Neural crest cell (in vitro differentiated cells): ENCODE data around the gene LIG3. TPM values are rescaled to one million over a fixed set of nuclear protein-coding genes. Genes with fewer than 3 reads are reported as not detected.

Experiments used
- DNase-seq: peaks from one replicate; pipeline ENCODE4 v3.0.0; 2021; ENCODE audit warnings: low read depth, mixed read lengths, low spot score
- H3K27ac Mint-ChIP-seq: one replicate; pipeline ENCODE4 v1.8.0; 2021; ENCODE audit warnings: mild to moderate bottlenecking, mixed read lengths; ENCODE audit not compliant: unreplicated experiment
- H3K27me3 Mint-ChIP-seq: 2 replicates; pipeline ENCODE4 v1.8.0; 2021; ENCODE audit warnings: low read depth, mild to moderate bottlenecking, mixed read lengths
- H3K36me3 Mint-ChIP-seq: 2 replicates; pipeline ENCODE4 v1.8.0; 2021; ENCODE audit warnings: low read depth, mild to moderate bottlenecking, mixed read lengths
- H3K4me1 Mint-ChIP-seq: 2 replicates; pipeline ENCODE4 v1.8.0; 2021; ENCODE audit warnings: mixed read lengths
- H3K4me3 Mint-ChIP-seq: one replicate; pipeline ENCODE4 v1.8.0; 2021; ENCODE audit warnings: mild to moderate bottlenecking, mixed read lengths
- H3K9me3 Mint-ChIP-seq: 2 replicates; pipeline ENCODE4 v1.8.0; 2021; ENCODE audit warnings: mixed read lengths
- total RNA-seq: library from RNA; stranded (reverse); gene quantifications from 2 replicates; pipeline ENCODE4 v1.2.1, GENCODE V29; 2021
- TF ChIP-seq, protein P1 (sequence below): fragments of 200-600 bp; sonication (generic); conservative IDR thresholded peaks from 2 replicates; pipeline ENCODE4 v1.5.0; 2021; ENCODE audit warnings: antibody characterized with exemption, mild to moderate bottlenecking

LIG3 gene
- total RNA-seq, 1 donor from 2014 or later = 110 TPM

DNA sequence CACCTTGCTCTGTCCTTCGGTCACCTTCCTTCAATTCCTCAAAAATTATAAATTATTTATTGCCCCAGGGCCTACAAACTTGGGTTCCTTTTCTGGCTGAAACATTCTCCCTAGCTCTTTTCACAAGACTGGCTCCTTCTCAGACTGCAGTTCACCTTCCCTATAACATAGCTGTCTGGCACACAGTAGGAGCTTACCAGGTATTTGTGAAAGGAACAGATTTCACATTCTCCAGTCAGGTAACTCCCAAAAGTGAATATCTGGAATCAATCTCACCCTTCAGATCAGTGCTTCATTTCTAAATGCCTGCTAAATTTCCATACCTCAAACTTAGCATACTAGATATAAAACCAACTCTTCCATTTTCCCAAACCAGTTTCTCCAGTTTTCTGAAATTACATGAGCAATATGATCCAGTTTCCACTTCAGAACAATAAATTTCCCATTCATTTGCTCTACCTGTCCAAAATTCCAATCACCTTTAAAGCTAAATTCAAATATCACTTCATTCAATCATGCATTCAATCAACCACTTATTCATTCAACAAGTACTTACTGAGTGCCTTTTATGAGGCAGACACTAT, 77.1 kb downstream of the LIG3 start:
- H3K4me3 Mint-ChIP-seq = no peak overlapping the region
- H3K27me3 Mint-ChIP-seq = no peaks in the 10 kb centered on the region
- H3K9me3 Mint-ChIP-seq = no peaks in the 10 kb centered on the region
- DNase-seq = no peak
- no peak overlapping the region for H3K27ac Mint-ChIP-seq
- TF ChIP-seq, protein P1, sequence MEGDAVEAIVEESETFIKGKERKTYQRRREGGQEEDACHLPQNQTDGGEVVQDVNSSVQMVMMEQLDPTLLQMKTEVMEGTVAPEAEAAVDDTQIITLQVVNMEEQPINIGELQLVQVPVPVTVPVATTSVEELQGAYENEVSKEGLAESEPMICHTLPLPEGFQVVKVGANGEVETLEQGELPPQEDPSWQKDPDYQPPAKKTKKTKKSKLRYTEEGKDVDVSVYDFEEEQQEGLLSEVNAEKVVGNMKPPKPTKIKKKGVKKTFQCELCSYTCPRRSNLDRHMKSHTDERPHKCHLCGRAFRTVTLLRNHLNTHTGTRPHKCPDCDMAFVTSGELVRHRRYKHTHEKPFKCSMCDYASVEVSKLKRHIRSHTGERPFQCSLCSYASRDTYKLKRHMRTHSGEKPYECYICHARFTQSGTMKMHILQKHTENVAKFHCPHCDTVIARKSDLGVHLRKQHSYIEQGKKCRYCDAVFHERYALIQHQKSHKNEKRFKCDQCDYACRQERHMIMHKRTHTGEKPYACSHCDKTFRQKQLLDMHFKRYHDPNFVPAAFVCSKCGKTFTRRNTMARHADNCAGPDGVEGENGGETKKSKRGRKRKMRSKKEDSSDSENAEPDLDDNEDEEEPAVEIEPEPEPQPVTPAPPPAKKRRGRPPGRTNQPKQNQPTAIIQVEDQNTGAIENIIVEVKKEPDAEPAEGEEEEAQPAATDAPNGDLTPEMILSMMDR = no peak
- H3K4me1 Mint-ChIP-seq = peaks cover 3% of the 10 kb centered on the region
- peaks cover 3% of the 10 kb centered on the region for H3K36me3 Mint-ChIP-seq

Other genes with a start within 250 kb of the LIG3 start
- gene CCT6B, start 19.1 kb upstream of the LIG3 start, total RNA-seq = 2.3 and 2.5 TPM in 2 replicates
- gene ZNF830, start 19.0 kb upstream of the LIG3 start, total RNA-seq = 21.2 TPM in 2 replicates
- gene RFFL, start 83.2 kb downstream of the LIG3 start, total RNA-seq = 22.5 and 23.2 TPM in 2 replicates
- gene RAD51D, start 139.3 kb downstream of the LIG3 start, total RNA-seq = 21.3 and 22.5 TPM in 2 replicates
- not detected in 2 replicates for gene FNDC8, start 141.1 kb downstream of the LIG3 start, total RNA-seq
- 35.8 and 40.0 TPM in 2 replicates for gene NLE1, start 161.8 kb downstream of the LIG3 start, total RNA-seq
- not detected in 2 replicates for gene UNC45B, start 167.3 kb downstream of the LIG3 start, total RNA-seq
- not detected in 2 replicates for gene SLC35G3, start 213.9 kb downstream of the LIG3 start, total RNA-seq